Tibial nerve (tissue), 4 donors: ENCODE data around the gene STAB1. TPM values are rescaled to one million over a fixed set of nuclear protein-coding genes. Genes with fewer than 3 reads are reported as not detected.

Experiments
- DNase-seq, 2 donors: peaks; one replicate each; pipeline ENCODE4 v3.0.0-alpha.2; 2019; ENCODE audit warnings: low spot score in 2 of 2
- H3K27ac ChIP-seq, 4 donors: fragments of 200-600 bp; sonication (generic) in 3 of 4; one replicate each; pipeline ENCODE4 v1.5.1; 2017 to 2019; ENCODE audit warnings: mild to moderate bottlenecking in 1 of 4
- H3K27me3 ChIP-seq, 2 donors: fragments of 200-600 bp; sonication (generic) in 1 of 2; one replicate each; pipeline versions ENCODE4 v1.5.1 to v1.6.0; 2017 to 2019
- H3K36me3 ChIP-seq, 3 donors: fragments of 200-600 bp; sonication (generic); one replicate each; pipeline ENCODE4 v1.5.1; 2018 to 2019
- H3K4me1 ChIP-seq, 4 donors: fragments of 200-600 bp; sonication (generic) in 3 of 4; one replicate each; pipeline ENCODE4 v1.5.1; 2017 to 2019
- H3K4me3 ChIP-seq, 4 donors: fragments of 200-600 bp; sonication (generic) in 3 of 4; one replicate each; pipeline ENCODE4 v1.5.1; 2017 to 2019; ENCODE audit warnings: mild to moderate bottlenecking in 1 of 4, moderate library complexity in 1 of 4
- H3K9me3 ChIP-seq, 4 donors: fragments of 200-600 bp; sonication (generic) in 3 of 4; one replicate each; pipeline ENCODE4 v1.5.1; 2017 to 2019
- CTCF ChIP-seq, 5 experiments: fragments of 200-600 bp in 3 of 5; fragments of 450-650 bp in 2 of 5; sonication (generic) in 3 of 5; IDR thresholded peaks; one replicate each; pipeline ENCODE4 v1.5.1; 2016 to 2019; ENCODE audit warnings: antibody characterized with exemption in 5 of 5, mild to moderate bottlenecking in 3 of 5, moderate library complexity in 2 of 5
- EP300 ChIP-seq, 2 donors: sonication (generic); formaldehyde crosslinking; IDR thresholded peaks; one replicate each; pipeline ENCODE4 v1.6.1; 2017; ENCODE audit warnings: antibody characterized with exemption in 2 of 2, mild to moderate bottlenecking in 1 of 2
- POLR2A ChIP-seq, 2 donors: fragments of 450-650 bp; IDR thresholded peaks; one replicate each; pipeline ENCODE4 v1.6.1; 2017; ENCODE audit warnings: antibody characterized with exemption in 2 of 2, mild to moderate bottlenecking in 2 of 2, moderate library complexity in 2 of 2
- WGBS, 2 donors: methylation state at CpG; one replicate each; pipeline ENCODE4 v1.1.5; 2018; 5-methylcytosine and 5-hydroxymethylcytosine counted together
- total RNA-seq, 4 donors: library from RNA; depleted of rRNA; stranded (reverse); fragments of >200 nt; gene quantifications; one replicate each; pipeline ENCODE4 v1.1.0, GENCODE V29; 2016

Gene STAB1
- total RNA-seq, 4 donors from 2014 or later: 167 to 527 (median 264) TPM

GRCh38 chr3:52517796-52518722 lies 22.9 kb downstream of the STAB1 start:
- 80 to 81% methylated on average over 14 to 24 of the region's 25 CpGs for WGBS, 2 donors
- no peaks in the 10 kb centered on the region for H3K9me3 ChIP-seq
- H3K27ac ChIP-seq: no peak overlapping the region
- peak overlapping the region; percentile 2 to 45 (median 19) for H3K4me3 ChIP-seq
- no peaks in the 10 kb centered on the region for H3K27me3 ChIP-seq
- H3K4me1 ChIP-seq: peaks cover 0 to 24% (median 5%) of the 10 kb centered on the region in 4 donors
- H3K36me3 ChIP-seq: peaks cover 0 to 70% (median 0%) of the 10 kb centered on the region in 3 donors
- no peak for DNase-seq
- TF ChIP-seq POLR2A (IDR thresholded peaks at IDR 0.05): no peak
- no peak for TF ChIP-seq CTCF (IDR thresholded peaks at IDR 0.05)
- TF ChIP-seq EP300 (IDR thresholded peaks at IDR 0.05): no peak

GRCh38 chr3:52518723-52519444 lies 23.7 kb downstream of the STAB1 start:
- Histone ChIP-seq H3K27me3 (no peaks in the 10 kb centered on the region), H3K27ac (no peak overlapping the region), H3K36me3 (peaks cover 0 to 75% (median 0%) of the 10 kb centered on the region in 3 donors), H3K9me3 (no peaks in the 10 kb centered on the region), H3K4me1 (peaks cover 0 to 24% (median 5%) of the 10 kb centered on the region in 4 donors), H3K4me3 (peak overlapping the region; percentile 2 to 45 (median 19))
- WGBS, 2 donors: 28% methylated on average over 25 of the region's 50 CpGs; no CpG with 5 or more reads in 1 of the 2 donors
- no peak for TF ChIP-seq EP300 (IDR thresholded peaks at IDR 0.05)
- TF ChIP-seq CTCF (IDR thresholded peaks at IDR 0.05): no peak
- no peak for TF ChIP-seq POLR2A (IDR thresholded peaks at IDR 0.05)
- DNase-seq: no peak

- TF ChIP-seq POLR2A (IDR thresholded peaks at IDR 0.05) (no peak), CTCF (IDR thresholded peaks at IDR 0.05) (no peak), EP300 (IDR thresholded peaks at IDR 0.05) (no peak)
- H3K4me1 ChIP-seq: peaks cover 0 to 26% (median 5%) of the 10 kb centered on the region in 4 donors
- no peak overlapping the region for H3K4me3 ChIP-seq
- WGBS, 2 donors: 87 to 90% methylated on average over 12 to 19 of the region's 22 CpGs
- H3K27me3 ChIP-seq: no peaks in the 10 kb centered on the region
- no peaks in the 10 kb centered on the region for H3K9me3 ChIP-seq
- no peak overlapping the region for H3K27ac ChIP-seq
- DNase-seq: no peak
- peaks cover 0 to 77% (median 0%) of the 10 kb centered on the region in 3 donors for H3K36me3 ChIP-seq
Measured at GRCh38 chr3:52519445-52520140, 24.5 kb downstream of the STAB1 start.

- Histone ChIP-seq H3K4me1 (peaks cover 0 to 26% (median 6%) of the 10 kb centered on the region in 4 donors), H3K36me3 (peaks cover 0 to 77% (median 0%) of the 10 kb centered on the region in 3 donors), H3K4me3 (no peak overlapping the region), H3K27ac (no peak overlapping the region), H3K9me3 (no peaks in the 10 kb centered on the region), H3K27me3 (no peaks in the 10 kb centered on the region)
- 86 to 100% methylated on average over 5 to 13 of the region's 14 CpGs for WGBS, 2 donors
- no peak for TF ChIP-seq EP300 (IDR thresholded peaks at IDR 0.05)
- TF ChIP-seq CTCF (IDR thresholded peaks at IDR 0.05): no peak
- TF ChIP-seq POLR2A (IDR thresholded peaks at IDR 0.05): no peak
- DNase-seq: no peak
Measured at GRCh38 chr3:52520141-52520667, 25.1 kb downstream of the STAB1 start.
